ENCODE data around the gene GPATCH8. TPM values are rescaled to one million over a fixed set of nuclear protein-coding genes. Genes with fewer than 3 reads are reported as not detected.

The GPATCH8 gene
- total RNA-seq, 1 experiment from 2014 or later, result 33.8 TPM

GRCh38 chr17:44451016-44451627, 52.1 kb downstream of the GPATCH8 start:
- H3K27ac ChIP-seq (ENCODE audit: low read depth, low read length, poor library complexity, severe bottlenecking), result no peak overlapping the region
- ChIA-PET CTCF (no interaction called here), POLR2A (ENCODE audit: low non-redundant PET) (no interaction called here)
- intact Hi-C loops (cut with micrococcal nuclease; ENCODE audit: unreplicated experiment), result no loop called here
- no TSS peak for BruUV-seq (replicated peaks)
- no peak for TF ChIP-seq EZH2 (IDR thresholded peaks at IDR 0.05; ENCODE audit: borderline replicate concordance, low read depth, low read length, poor library complexity, severe bottlenecking)
- TF ChIP-seq, protein P1, sequence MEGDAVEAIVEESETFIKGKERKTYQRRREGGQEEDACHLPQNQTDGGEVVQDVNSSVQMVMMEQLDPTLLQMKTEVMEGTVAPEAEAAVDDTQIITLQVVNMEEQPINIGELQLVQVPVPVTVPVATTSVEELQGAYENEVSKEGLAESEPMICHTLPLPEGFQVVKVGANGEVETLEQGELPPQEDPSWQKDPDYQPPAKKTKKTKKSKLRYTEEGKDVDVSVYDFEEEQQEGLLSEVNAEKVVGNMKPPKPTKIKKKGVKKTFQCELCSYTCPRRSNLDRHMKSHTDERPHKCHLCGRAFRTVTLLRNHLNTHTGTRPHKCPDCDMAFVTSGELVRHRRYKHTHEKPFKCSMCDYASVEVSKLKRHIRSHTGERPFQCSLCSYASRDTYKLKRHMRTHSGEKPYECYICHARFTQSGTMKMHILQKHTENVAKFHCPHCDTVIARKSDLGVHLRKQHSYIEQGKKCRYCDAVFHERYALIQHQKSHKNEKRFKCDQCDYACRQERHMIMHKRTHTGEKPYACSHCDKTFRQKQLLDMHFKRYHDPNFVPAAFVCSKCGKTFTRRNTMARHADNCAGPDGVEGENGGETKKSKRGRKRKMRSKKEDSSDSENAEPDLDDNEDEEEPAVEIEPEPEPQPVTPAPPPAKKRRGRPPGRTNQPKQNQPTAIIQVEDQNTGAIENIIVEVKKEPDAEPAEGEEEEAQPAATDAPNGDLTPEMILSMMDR (conservative IDR thresholded peaks at IDR 0.05; ENCODE audit: low read depth, low read length), result no peak
- H3K4me3 ChIP-seq (ENCODE audit: low read depth, low read length, poor library complexity, severe bottlenecking), result no peak overlapping the region
- DNase-seq (ENCODE audit: low spot score), result no peak
- H3K9me3 ChIP-seq (ENCODE audit: low read depth, low read length, poor library complexity, severe bottlenecking), result no peaks in the 10 kb centered on the region
- H3K27me3 ChIP-seq (replicated peaks; ENCODE audit: insufficient read depth, low read depth, low read length, poor library complexity), result no peaks in the 10 kb centered on the region
- no peaks in the 10 kb centered on the region for H3K36me3 ChIP-seq (ENCODE audit: insufficient read depth, low read length, poor library complexity, severe bottlenecking)
- H3K4me1 ChIP-seq (ENCODE audit: insufficient read depth, low read length, poor library complexity, severe bottlenecking), result no peaks in the 10 kb centered on the region

DNA sequence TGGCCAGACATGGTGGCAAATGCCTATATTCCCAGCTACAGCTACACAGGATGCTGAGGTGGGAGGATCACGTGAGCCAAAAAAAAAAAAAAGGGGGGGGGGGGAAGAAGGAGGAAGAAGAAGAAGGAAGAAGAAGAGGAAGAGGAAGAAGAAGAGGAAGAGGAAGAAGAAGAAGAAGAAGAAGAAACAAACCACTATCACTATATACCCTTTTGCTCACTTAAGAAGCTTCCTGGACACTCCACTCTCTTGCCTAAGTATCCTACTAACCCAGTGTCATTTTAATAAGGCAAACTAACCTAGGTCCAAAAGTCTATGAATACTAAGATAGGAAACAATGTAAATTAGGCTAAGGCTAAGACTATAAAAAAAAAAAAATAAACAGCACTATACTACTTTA, 54.8 kb downstream of the GPATCH8 start:
- no peak for DNase-seq (ENCODE audit: low spot score)
- Histone ChIP-seq H3K4me3 (ENCODE audit: low read depth, low read length, poor library complexity, severe bottlenecking) (no peak overlapping the region), H3K27ac (ENCODE audit: low read depth, low read length, poor library complexity, severe bottlenecking) (no peak overlapping the region), H3K27me3 (replicated peaks; ENCODE audit: insufficient read depth, low read depth, low read length, poor library complexity) (no peaks in the 10 kb centered on the region), H3K4me1 (ENCODE audit: insufficient read depth, low read length, poor library complexity, severe bottlenecking) (no peaks in the 10 kb centered on the region), H3K36me3 (ENCODE audit: insufficient read depth, low read length, poor library complexity, severe bottlenecking) (no peaks in the 10 kb centered on the region), H3K9me3 (ENCODE audit: low read depth, low read length, poor library complexity, severe bottlenecking) (no peaks in the 10 kb centered on the region)
- intact Hi-C loops (cut with micrococcal nuclease; ENCODE audit: unreplicated experiment), result no loop called here
- CTCF ChIA-PET, result no interaction called here
- POLR2A ChIA-PET (ENCODE audit: low non-redundant PET), result interaction anchor here (0.6 kb wide), 1 partner anchor 19 kb away, joined by 19 read pairs; no protein-coding TSS in a partner anchor
- BruUV-seq (replicated peaks), result no TSS peak
- TF ChIP-seq, protein P1 (conservative IDR thresholded peaks at IDR 0.05; ENCODE audit: low read depth, low read length), result no peak
- no peak for TF ChIP-seq EZH2 (IDR thresholded peaks at IDR 0.05; ENCODE audit: borderline replicate concordance, low read depth, low read length, poor library complexity, severe bottlenecking)

- intact Hi-C loops (cut with micrococcal nuclease; ENCODE audit: unreplicated experiment), result no loop called here
- H3K27ac ChIP-seq (ENCODE audit: low read depth, low read length, poor library complexity, severe bottlenecking), result no peak overlapping the region
- DNase-seq (ENCODE audit: low spot score), result no peak
- no peak overlapping the region for H3K4me3 ChIP-seq (ENCODE audit: low read depth, low read length, poor library complexity, severe bottlenecking)
- TF ChIP-seq EZH2 (IDR thresholded peaks at IDR 0.05; ENCODE audit: borderline replicate concordance, low read depth, low read length, poor library complexity, severe bottlenecking), result no peak
- TF ChIP-seq, protein P1 (conservative IDR thresholded peaks at IDR 0.05; ENCODE audit: low read depth, low read length), result no peak
- no TSS peak for BruUV-seq (replicated peaks)
- no peaks in the 10 kb centered on the region for H3K27me3 ChIP-seq (replicated peaks; ENCODE audit: insufficient read depth, low read depth, low read length, poor library complexity)
- no peaks in the 10 kb centered on the region for H3K4me1 ChIP-seq (ENCODE audit: insufficient read depth, low read length, poor library complexity, severe bottlenecking)
- no peaks in the 10 kb centered on the region for H3K9me3 ChIP-seq (ENCODE audit: low read depth, low read length, poor library complexity, severe bottlenecking)
- ChIA-PET CTCF (no interaction called here), POLR2A (ENCODE audit: low non-redundant PET) (no interaction called here)
- no peaks in the 10 kb centered on the region for H3K36me3 ChIP-seq (ENCODE audit: insufficient read depth, low read length, poor library complexity, severe bottlenecking)
Measured at GRCh38 chr17:44444735-44445105, 58.5 kb downstream of the GPATCH8 start.
